Osteoblast (primary cell): ENCODE data around the gene UROD. TPM values are rescaled to one million over a fixed set of nuclear protein-coding genes. Genes with fewer than 3 reads are reported as not detected.

Experiments used
- DNase-seq: peaks from one replicate; pipeline ENCODE4 v3.0.0; 2011; ENCODE audit warnings: low spot score, mixed read lengths; ENCODE audit not compliant: insufficient read length; ENCODE audit errors: missing footprints
- H2AFZ ChIP-seq: 2 replicates; pipeline ENCODE4 v1.6.0; 2011; ENCODE audit warnings: mild to moderate bottlenecking, low read length
- H3K27ac ChIP-seq: 2 replicates; pipeline ENCODE4 v1.5.1; 2011; ENCODE audit warnings: mild to moderate bottlenecking, low read depth, low read length, moderate library complexity
- H3K27me3 ChIP-seq: 2 replicates; pipeline ENCODE4 v1.6.0; 2012; ENCODE audit warnings: mild to moderate bottlenecking, control low read depth, inconsistent platforms, low read length, moderate library complexity; ENCODE audit not compliant: insufficient read depth
- H3K36me3 ChIP-seq: 2 replicates; pipeline ENCODE4 v1.5.1; 2011; ENCODE audit warnings: mild to moderate bottlenecking, low read length, control low read depth, moderate library complexity; ENCODE audit not compliant: insufficient read depth
- H3K4me1 ChIP-seq: 2 replicates; pipeline ENCODE4 v1.5.1; 2011; ENCODE audit warnings: mild to moderate bottlenecking, low read length, control low read depth, moderate library complexity; ENCODE audit not compliant: insufficient read depth
- H3K4me2 ChIP-seq: 2 replicates; pipeline ENCODE4 v1.6.0; 2011; ENCODE audit warnings: mild to moderate bottlenecking, low read length; ENCODE audit not compliant: insufficient read depth
- H3K4me3 ChIP-seq: fragments of 200-600 bp; sonication (generic); 3 replicates; pipeline ENCODE4 v1.5.1; 2012; ENCODE audit warnings: mild to moderate bottlenecking, low read length, inconsistent platforms; ENCODE audit not compliant: insufficient read depth
- H3K79me2 ChIP-seq: 2 replicates; pipeline ENCODE4 v1.6.0; 2012; ENCODE audit warnings: mild to moderate bottlenecking, low read length, control low read depth, inconsistent platforms; ENCODE audit not compliant: insufficient read depth
- H3K9me3 ChIP-seq: 2 replicates; pipeline ENCODE4 v1.5.1; 2011; ENCODE audit warnings: low read depth, low read length, control low read depth
- H4K20me1 ChIP-seq: 2 replicates; pipeline ENCODE4 v1.6.0; 2012; ENCODE audit warnings: mild to moderate bottlenecking, low read length, control low read depth; ENCODE audit not compliant: insufficient read depth
- total RNA-seq: library from RNA; depleted of rRNA; stranded (reverse); fragments of >200 nt; gene quantifications from 2 replicates; pipeline ENCODE4 v1.2.3, GENCODE V29; 2012
- TF ChIP-seq, protein P1 (sequence below): IDR thresholded peaks from 2 replicates; pipeline ENCODE4 v1.5.1; 2011; ENCODE audit warnings: mild to moderate bottlenecking, low read depth, low read length, moderate library complexity; ENCODE audit errors: extremely low read depth

UROD gene
- total RNA-seq, 1 donor, result 123 TPM

DNA sequence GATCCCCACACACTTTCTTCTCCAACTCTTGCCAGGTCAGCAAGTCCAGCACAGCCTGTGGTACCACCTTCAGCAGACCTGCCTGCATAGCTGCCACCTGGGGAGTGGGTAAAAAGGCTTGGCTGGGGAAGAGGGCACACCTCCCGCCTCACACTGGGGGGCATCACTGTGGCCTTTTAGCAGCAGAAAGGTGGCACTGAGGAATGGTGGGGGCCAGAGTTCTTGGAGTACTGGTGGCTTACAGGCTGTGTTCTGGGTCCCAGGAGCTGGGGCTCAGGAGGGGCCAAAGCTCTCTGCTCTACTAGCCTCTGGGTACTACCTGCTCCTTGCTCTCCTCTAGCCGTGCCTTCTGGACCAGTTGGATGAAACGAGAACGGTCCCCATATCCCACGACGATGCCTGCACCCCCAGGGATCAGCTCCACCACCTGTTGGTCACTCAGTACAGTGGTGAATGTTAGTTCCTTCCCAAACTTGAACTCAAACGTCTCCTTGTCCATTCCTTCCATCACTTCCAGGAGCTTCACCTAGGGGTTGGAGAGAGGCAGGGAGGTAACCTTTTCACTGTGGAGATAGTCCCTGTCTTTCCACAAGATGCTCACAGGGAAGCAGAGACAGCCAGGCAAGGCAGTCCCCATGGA is 7.7 kb upstream of the UROD start:
- Histone ChIP-seq H4K20me1 (no peaks in the 10 kb centered on the region), H3K27me3 (no peaks in the 10 kb centered on the region), H3K36me3 (peaks cover 67% of the 10 kb centered on the region), H3K27ac (no peak overlapping the region), H3K4me1 (no peaks in the 10 kb centered on the region), H2AFZ (no peak overlapping the region), H3K4me3 (no peak overlapping the region), H3K9me3 (no peaks in the 10 kb centered on the region), H3K79me2 (peaks cover 5% of the 10 kb centered on the region), H3K4me2 (no peak overlapping the region)
- TF ChIP-seq, protein P1, sequence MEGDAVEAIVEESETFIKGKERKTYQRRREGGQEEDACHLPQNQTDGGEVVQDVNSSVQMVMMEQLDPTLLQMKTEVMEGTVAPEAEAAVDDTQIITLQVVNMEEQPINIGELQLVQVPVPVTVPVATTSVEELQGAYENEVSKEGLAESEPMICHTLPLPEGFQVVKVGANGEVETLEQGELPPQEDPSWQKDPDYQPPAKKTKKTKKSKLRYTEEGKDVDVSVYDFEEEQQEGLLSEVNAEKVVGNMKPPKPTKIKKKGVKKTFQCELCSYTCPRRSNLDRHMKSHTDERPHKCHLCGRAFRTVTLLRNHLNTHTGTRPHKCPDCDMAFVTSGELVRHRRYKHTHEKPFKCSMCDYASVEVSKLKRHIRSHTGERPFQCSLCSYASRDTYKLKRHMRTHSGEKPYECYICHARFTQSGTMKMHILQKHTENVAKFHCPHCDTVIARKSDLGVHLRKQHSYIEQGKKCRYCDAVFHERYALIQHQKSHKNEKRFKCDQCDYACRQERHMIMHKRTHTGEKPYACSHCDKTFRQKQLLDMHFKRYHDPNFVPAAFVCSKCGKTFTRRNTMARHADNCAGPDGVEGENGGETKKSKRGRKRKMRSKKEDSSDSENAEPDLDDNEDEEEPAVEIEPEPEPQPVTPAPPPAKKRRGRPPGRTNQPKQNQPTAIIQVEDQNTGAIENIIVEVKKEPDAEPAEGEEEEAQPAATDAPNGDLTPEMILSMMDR, result no peak
- DNase-seq, result peak; percentile 31

DNA sequence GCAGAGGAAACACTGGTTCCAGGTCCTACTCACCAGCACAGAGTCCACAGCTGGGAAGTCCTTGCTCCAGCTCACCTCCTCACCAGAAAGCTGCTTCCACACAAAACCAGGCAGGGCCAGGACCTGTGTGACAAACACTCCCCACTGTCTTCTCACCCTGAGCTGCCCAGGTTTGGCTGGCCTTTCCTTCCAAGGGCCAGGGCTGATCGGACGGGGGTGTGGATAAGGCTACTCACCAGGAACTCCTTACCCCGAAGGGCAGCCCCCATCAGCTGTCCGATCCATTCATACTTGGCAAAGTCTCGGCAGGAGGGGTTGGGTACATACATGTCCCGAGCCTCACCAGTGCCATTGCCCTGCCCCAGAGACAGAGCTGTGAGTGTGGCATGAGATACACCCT is 6.3 kb upstream of the UROD start:
- Histone ChIP-seq H3K27me3 (no peaks in the 10 kb centered on the region), H3K36me3 (peaks cover 67% of the 10 kb centered on the region), H3K27ac (no peak overlapping the region), H4K20me1 (peaks cover 7% of the 10 kb centered on the region), H2AFZ (no peak overlapping the region), H3K9me3 (no peaks in the 10 kb centered on the region), H3K4me2 (no peak overlapping the region), H3K4me3 (no peak overlapping the region), H3K4me1 (peaks cover 6% of the 10 kb centered on the region), H3K79me2 (peaks cover 18% of the 10 kb centered on the region)
- TF ChIP-seq, protein P1, result no peak
- peak; percentile 8 for DNase-seq

DNA sequence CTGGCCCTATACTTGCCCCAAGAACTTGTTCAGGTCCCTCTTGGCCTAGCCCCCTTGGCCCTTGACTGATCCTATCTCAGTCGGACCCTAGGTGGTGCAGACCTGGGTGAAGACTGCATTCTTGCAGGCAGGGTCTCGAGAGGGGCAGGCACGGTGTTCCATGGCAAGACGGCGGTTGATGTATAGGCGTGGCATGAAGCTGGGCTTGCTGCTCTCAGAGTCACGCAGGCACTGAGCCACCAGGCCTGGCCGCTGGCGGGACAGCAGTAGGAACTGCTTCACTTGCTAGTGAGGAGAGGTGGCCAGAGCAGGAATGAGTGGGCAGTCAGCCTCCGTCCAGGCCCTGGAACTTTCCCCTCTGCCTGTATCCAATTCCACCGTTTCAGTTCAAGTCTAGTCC is 4.7 kb upstream of the UROD start:
- Histone ChIP-seq H3K36me3 (peaks cover 63% of the 10 kb centered on the region), H3K79me2 (peaks cover 23% of the 10 kb centered on the region), H3K4me3 (no peak overlapping the region), H3K4me1 (peaks cover 16% of the 10 kb centered on the region), H3K9me3 (no peaks in the 10 kb centered on the region), H2AFZ (no peak overlapping the region), H3K27me3 (no peaks in the 10 kb centered on the region), H3K4me2 (no peak overlapping the region), H3K27ac (no peak overlapping the region), H4K20me1 (peaks cover 7% of the 10 kb centered on the region)
- TF ChIP-seq, protein P1, result no peak
- no peak for DNase-seq

DNA sequence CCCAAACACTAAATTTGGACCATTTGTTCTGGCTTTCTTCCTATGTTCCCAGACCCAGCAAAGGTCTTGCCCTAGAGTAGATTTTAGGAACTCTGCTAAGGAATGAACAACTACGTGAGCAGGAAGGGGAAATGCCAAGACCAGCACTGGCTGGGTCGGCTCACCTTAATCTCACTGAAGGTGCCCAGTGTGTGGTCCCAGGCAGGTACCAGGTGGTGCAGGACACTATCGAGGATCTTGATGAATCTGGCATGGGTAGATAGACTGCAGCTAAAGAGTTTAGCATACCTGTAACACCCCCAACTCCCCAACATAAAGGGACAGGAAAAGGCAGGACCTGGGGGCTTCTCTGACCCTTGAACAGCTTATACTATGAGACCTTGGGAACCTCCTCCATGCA is 4.0 kb upstream of the UROD start:
- Histone ChIP-seq H3K36me3 (peaks cover 56% of the 10 kb centered on the region), H3K4me3 (no peak overlapping the region), H3K4me1 (peaks cover 23% of the 10 kb centered on the region), H4K20me1 (peaks cover 7% of the 10 kb centered on the region), H2AFZ (no peak overlapping the region), H3K9me3 (no peaks in the 10 kb centered on the region), H3K4me2 (no peak overlapping the region), H3K79me2 (peaks cover 30% of the 10 kb centered on the region), H3K27ac (no peak overlapping the region), H3K27me3 (no peaks in the 10 kb centered on the region)
- TF ChIP-seq, protein P1, result no peak
- peak; percentile 73 for DNase-seq
